HTR-8/SVneo (cell line): ENCODE data around the gene LST1.

Experiments used
- DNase-seq: peaks from one replicate; pipeline ENCODE4 v3.0.0; 2011; ENCODE audit warnings: low spot score, mixed read lengths; ENCODE audit not compliant: insufficient read length
- FAIRE-seq: peaks from 2 replicates; lab custom pipeline; 2011; peaks lifted over from hg19 to GRCh38; lab: Jason Lieb, UNC

Gene LST1

GRCh38 chr6:31634969-31635575, 49.0 kb downstream of the LST1 start:
- no peak for DNase-seq

DNA sequence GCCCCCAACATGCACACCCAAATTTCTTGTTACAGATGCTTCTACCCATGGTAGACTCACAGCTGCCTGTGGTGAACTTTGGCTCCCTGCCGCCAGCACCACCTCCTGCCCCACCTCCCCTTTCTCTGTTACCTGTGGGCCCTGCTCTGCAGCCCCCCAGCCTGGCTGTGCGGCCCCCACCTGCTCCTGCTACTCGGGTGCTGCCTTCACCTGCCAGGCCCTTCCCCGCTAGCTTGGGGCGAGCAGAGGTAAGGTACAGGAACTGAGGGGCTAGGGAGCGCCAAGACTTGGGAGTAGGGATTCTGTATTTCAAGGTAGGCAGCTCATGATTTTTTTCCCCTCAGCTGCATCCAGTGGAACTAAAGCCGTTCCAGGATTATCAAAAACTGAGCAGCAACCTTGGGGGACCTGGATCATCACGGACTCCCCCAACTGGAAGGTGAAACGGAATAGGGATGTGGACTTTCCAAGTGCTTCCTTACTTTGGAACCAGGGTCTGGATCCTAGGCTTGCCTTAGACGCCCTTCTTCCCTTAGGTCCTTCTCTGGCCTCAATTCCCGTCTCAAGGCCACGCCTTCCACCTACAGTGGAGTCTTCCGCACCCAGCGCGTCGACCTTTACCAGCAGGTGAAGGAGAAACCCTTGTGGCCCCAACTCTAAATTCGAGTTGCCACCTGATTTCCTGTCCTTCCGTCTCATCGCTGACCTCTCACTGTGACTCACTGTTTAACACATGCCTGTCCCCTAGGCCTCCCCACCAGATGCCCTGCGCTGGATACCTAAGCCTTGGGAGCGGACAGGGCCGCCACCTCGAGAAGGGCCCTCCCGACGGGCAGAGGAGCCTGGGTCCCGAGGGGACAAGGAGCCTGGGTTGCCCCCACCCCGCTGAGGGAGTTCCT, 50.9 kb downstream of the LST1 start:
- no peak for FAIRE-seq
- no peak for DNase-seq

More at GRCh38 chr6:31634969-31635575, 49.0 kb downstream of the LST1 start:
- no peak for FAIRE-seq
